ENCODE results near the gene EMILIN2. TPM values are rescaled to one million over a fixed set of nuclear protein-coding genes. Genes with fewer than 3 reads are reported as not detected.
"Not testable (repeated sequence)": the region's sequence is repeated elsewhere in the genome, so short reads cannot be mapped to it uniquely, and the experiment has no call there.

Gene EMILIN2
- total RNA-seq, 6 donors from 2014 or later: 31.9 to 59.2 (median 43.6) TPM

DNA sequence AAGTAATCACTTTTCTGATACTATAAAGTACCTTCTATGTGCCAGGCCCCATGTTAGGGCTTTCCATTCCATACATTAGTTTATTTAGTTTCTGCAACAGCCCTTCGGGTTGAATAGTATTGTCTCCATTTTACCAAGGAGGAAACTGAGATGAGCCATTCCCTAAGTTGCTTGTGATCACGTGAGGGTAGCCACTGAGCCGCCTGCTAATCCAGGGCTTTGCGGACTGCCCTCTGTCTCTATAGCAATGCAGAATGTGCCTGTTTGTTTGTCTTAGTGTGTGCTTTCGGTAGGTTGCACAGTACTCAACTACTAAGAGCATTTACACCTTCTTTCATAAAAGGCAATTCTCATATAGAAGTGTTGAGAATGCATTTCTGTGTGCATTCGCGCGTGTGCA is 5.0 kb downstream of the EMILIN2 start:
- ATAC-seq (ENCODE audit: low FRiP score in 2 of 2) (no peak), DNase-seq (no peak)
- Histone ChIP-seq H3K9me3 (no peaks in the 10 kb centered on the region), H3K4me3 (no peak overlapping the region), H3K27ac (no peak overlapping the region), H3K27me3 (peaks cover 0 to 11% (median 7%) of the 10 kb centered on the region in 4 donors), H3K36me3 (no peaks in the 10 kb centered on the region), H3K4me1 (peaks cover 14 to 30% (median 18%) of the 10 kb centered on the region in 4 donors)
- TF ChIP-seq POLR2A (IDR thresholded peaks at IDR 0.05) (no peak), POLR2AphosphoS5 (IDR thresholded peaks at IDR 0.05) (no peak), EP300 (IDR thresholded peaks at IDR 0.05) (no peak)
- TF ChIP-seq, protein P1, sequence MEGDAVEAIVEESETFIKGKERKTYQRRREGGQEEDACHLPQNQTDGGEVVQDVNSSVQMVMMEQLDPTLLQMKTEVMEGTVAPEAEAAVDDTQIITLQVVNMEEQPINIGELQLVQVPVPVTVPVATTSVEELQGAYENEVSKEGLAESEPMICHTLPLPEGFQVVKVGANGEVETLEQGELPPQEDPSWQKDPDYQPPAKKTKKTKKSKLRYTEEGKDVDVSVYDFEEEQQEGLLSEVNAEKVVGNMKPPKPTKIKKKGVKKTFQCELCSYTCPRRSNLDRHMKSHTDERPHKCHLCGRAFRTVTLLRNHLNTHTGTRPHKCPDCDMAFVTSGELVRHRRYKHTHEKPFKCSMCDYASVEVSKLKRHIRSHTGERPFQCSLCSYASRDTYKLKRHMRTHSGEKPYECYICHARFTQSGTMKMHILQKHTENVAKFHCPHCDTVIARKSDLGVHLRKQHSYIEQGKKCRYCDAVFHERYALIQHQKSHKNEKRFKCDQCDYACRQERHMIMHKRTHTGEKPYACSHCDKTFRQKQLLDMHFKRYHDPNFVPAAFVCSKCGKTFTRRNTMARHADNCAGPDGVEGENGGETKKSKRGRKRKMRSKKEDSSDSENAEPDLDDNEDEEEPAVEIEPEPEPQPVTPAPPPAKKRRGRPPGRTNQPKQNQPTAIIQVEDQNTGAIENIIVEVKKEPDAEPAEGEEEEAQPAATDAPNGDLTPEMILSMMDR (IDR thresholded peaks at IDR 0.05): no peak
- 93 to 96% methylated on average over 8 of the region's 8 CpGs for WGBS, 2 donors

DNA sequence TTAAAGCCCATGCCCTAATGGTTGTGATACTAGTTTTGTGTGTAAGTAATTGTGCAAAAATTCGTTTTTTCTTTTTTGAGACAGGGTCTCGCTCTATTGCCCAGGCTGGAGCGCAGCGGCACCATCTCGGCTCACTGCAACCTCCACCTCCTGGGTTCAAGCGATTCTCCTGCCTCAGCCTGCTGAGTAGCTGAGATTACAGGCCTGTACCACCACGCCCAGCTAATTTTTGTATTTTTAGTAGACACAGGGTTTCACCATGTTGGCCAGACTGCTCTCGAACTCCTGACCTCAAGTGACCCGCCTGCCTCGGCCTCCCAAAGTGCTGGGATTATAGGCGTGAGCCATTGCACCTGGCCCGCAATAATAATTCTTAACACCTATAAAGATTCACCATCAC is 5.7 kb downstream of the EMILIN2 start:
- ATAC-seq (ENCODE audit: low FRiP score in 2 of 2); H3K27ac ChIP-seq; H3K36me3 ChIP-seq; H3K4me3 ChIP-seq; H3K27me3 ChIP-seq; H3K9me3 ChIP-seq; DNase-seq: not testable (repeated sequence)
- 93% methylated on average over 12 of the region's 12 CpGs for WGBS, 2 donors
- peaks cover 14 to 29% (median 19%) of the 10 kb centered on the region in 4 donors for H3K4me1 ChIP-seq

DNA sequence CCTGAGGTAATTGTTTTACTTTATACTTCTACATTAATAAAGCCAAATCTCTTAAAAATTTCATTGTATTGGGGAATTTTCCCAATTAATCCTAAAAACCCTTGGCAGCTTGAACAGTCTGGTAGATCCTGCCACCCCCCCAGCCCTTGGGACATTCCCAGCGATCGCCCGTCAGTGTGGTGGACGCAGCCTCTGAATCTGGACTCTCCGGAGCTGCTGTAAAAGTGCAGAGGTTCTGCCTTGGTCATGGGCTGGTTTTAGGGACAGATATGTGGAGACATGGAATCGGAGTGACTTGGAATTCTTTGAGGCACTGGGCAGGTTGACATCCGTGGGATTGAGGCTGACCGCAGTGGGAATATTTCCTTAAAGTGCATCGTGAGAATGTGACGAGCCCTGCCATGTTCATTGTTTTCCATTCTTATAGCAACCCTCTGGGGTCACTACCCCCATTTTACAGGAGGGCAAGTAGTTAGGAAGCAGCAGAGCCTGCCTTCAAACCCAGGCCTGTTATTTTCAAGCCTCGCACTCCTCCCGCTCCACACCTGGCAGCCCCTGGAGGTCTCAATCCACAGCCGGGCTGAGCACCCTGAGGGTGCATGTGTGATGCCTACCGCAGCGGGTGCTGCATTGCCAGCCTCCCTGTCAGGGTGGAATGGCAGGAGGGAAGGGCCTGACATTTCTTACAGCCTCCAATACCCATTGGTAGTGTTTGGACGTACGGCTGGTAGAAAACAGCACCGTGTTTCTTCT is 6.5 kb downstream of the EMILIN2 start:
- 94% methylated on average over 18 of the region's 18 CpGs for WGBS, 2 donors
- H3K4me1 ChIP-seq: peaks cover 6 to 27% (median 16%) of the 10 kb centered on the region in 4 donors
- no peak overlapping the region for H3K27ac ChIP-seq
- no peak overlapping the region for H3K4me3 ChIP-seq
- H3K27me3 ChIP-seq: no peaks in the 10 kb centered on the region
- DNase-seq: peak in 1 of 2 donors; percentile 20
- no peak for TF ChIP-seq POLR2AphosphoS5 (IDR thresholded peaks at IDR 0.05)
- no peak for TF ChIP-seq POLR2A (IDR thresholded peaks at IDR 0.05)
- TF ChIP-seq EP300 (IDR thresholded peaks at IDR 0.05): no peak
- TF ChIP-seq, protein P1 (IDR thresholded peaks at IDR 0.05): no peak
- no peaks in the 10 kb centered on the region for H3K36me3 ChIP-seq
- ATAC-seq (ENCODE audit: low FRiP score in 2 of 2): no peak
- H3K9me3 ChIP-seq: no peaks in the 10 kb centered on the region

DNA sequence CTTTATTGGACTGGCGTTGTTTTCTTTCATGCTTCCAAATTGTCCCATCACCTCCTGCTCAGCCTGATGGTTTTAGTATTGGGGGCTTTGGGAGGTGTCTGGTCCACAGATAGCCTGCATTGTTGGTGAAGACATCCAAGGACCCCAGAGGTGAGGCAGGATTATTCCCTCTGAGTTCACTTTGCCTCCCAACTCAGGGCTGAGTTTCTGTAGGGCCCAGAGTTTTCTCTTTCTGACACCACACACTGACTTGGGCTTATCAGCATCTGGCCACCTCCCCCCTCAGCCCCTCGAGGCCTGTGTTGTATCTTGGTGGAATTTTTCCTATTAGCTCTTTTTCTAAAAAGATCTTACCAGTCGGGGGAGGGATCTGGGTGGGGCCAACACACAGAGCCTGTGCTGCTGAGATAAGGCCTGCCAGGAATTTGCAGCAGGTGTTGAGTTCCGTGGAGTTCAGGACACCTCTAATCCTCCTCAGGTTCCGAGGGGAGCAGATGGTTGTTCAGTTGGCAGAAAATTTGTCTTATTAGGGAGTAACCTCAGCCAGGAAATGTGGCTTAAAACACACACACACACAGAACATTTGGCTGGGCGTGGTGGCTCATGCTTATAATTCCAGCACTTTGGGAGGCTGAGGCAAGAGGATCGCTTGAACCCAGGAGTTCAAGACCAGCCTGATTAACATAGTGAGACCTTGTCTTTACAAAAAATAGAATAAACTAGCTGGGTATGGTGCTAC is 7.3 kb downstream of the EMILIN2 start:
- ATAC-seq (ENCODE audit: low FRiP score in 2 of 2): no peak
- H3K27ac ChIP-seq: no peak overlapping the region

DNA sequence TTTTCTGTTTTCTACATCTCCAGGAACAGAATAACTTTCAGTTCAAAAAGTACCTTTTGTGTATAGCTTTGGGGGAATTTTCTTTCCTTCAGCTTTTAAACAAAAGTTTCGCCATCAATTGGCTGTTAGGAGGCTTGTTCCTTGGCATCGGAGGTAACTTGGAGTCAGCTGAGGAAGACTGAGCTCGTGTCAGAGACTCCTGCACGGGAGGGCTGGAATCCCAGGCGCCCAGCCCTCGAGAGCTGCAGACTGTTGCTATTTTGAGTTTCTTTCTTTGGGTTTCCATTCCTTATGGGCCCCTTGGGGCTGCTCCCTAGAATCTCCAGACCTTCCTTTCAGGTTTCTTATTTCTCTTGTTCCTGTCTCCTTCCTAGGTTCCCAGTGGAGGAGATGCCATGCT is 8.1 kb downstream of the EMILIN2 start:
- H3K4me3 ChIP-seq: no peak overlapping the region
- DNase-seq: no peak
- H3K4me1 ChIP-seq: peaks cover 6 to 20% (median 12%) of the 10 kb centered on the region in 4 donors
- TF ChIP-seq, protein P1 (IDR thresholded peaks at IDR 0.05): no peak
- TF ChIP-seq POLR2AphosphoS5 (IDR thresholded peaks at IDR 0.05): no peak
- no peak for TF ChIP-seq POLR2A (IDR thresholded peaks at IDR 0.05)
- TF ChIP-seq EP300 (IDR thresholded peaks at IDR 0.05): no peak
- H3K36me3 ChIP-seq: no peaks in the 10 kb centered on the region
- 75 to 79% methylated on average over 6 of the region's 6 CpGs for WGBS, 2 donors
- H3K27me3 ChIP-seq: no peaks in the 10 kb centered on the region
- H3K27ac ChIP-seq: no peak overlapping the region
- ATAC-seq (ENCODE audit: low FRiP score in 2 of 2): no peak
- no peaks in the 10 kb centered on the region for H3K9me3 ChIP-seq

More for the DNA sequence above, 7.3 kb downstream of the EMILIN2 start:
- H3K4me1 ChIP-seq: peaks cover 6 to 20% (median 13%) of the 10 kb centered on the region in 4 donors
- no peak overlapping the region for H3K4me3 ChIP-seq
- 67 to 72% methylated on average over 6 to 7 of the region's 7 CpGs for WGBS, 2 donors
- TF ChIP-seq, protein P1 (IDR thresholded peaks at IDR 0.05): no peak
- TF ChIP-seq POLR2AphosphoS5 (IDR thresholded peaks at IDR 0.05): no peak
- TF ChIP-seq POLR2A (IDR thresholded peaks at IDR 0.05): no peak
- no peak for TF ChIP-seq EP300 (IDR thresholded peaks at IDR 0.05)
- H3K27me3 ChIP-seq: no peaks in the 10 kb centered on the region
- DNase-seq: no peak
- no peaks in the 10 kb centered on the region for H3K9me3 ChIP-seq
- no peaks in the 10 kb centered on the region for H3K36me3 ChIP-seq
